ENCODE data around the gene EFS.

DNA sequence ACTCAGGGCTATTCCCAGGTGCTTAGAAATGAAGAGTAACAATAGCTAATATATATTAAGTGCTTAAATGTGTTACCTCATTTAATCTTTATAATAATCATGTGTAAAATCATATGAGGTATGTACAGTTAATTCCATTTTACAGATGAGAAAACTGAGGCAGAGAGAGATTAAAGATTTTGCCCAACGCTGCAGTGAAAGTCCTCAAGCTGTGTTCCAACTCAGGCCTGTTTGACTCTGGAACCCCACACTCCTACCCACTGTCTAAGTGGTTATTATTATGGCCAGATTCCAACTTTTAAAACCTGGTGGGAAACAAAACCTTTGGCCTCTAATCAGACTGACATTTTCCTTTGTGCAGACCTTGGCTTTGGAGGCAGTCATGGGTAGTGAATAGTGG is 22.0 kb upstream of the EFS start:
- TF ChIP-seq, protein P1, sequence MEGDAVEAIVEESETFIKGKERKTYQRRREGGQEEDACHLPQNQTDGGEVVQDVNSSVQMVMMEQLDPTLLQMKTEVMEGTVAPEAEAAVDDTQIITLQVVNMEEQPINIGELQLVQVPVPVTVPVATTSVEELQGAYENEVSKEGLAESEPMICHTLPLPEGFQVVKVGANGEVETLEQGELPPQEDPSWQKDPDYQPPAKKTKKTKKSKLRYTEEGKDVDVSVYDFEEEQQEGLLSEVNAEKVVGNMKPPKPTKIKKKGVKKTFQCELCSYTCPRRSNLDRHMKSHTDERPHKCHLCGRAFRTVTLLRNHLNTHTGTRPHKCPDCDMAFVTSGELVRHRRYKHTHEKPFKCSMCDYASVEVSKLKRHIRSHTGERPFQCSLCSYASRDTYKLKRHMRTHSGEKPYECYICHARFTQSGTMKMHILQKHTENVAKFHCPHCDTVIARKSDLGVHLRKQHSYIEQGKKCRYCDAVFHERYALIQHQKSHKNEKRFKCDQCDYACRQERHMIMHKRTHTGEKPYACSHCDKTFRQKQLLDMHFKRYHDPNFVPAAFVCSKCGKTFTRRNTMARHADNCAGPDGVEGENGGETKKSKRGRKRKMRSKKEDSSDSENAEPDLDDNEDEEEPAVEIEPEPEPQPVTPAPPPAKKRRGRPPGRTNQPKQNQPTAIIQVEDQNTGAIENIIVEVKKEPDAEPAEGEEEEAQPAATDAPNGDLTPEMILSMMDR (IDR thresholded peaks at IDR 0.05), result no peak
- no peak for TF ChIP-seq POLR2AphosphoS5 (IDR thresholded peaks at IDR 0.05)
